Epithelial cell of esophagus (primary cell): ENCODE results near the gene ANLN.

ENCODE experiments used
- DNase-seq: peaks from one replicate; pipeline ENCODE4 v3.0.0; 2010; ENCODE audit warnings: low read depth
- H3K4me3 ChIP-seq: 2 replicates; pipeline ENCODE4 v1.5.1; 2011; ENCODE audit warnings: mild to moderate bottlenecking, low read length, control low read depth
- TF ChIP-seq, protein P1 (sequence below): IDR thresholded peaks from 2 replicates; pipeline ENCODE4 v1.5.1; 2011; ENCODE audit warnings: low read depth, mild to moderate bottlenecking, low read length, control low read depth, inconsistent platforms; ENCODE audit not compliant: insufficient read depth; ENCODE audit errors: missing control alignments

The ANLN gene

GRCh38 chr7:36403452-36403851, 13.8 kb downstream of the ANLN start:
- DNase-seq: no peak
- TF ChIP-seq, protein P1, sequence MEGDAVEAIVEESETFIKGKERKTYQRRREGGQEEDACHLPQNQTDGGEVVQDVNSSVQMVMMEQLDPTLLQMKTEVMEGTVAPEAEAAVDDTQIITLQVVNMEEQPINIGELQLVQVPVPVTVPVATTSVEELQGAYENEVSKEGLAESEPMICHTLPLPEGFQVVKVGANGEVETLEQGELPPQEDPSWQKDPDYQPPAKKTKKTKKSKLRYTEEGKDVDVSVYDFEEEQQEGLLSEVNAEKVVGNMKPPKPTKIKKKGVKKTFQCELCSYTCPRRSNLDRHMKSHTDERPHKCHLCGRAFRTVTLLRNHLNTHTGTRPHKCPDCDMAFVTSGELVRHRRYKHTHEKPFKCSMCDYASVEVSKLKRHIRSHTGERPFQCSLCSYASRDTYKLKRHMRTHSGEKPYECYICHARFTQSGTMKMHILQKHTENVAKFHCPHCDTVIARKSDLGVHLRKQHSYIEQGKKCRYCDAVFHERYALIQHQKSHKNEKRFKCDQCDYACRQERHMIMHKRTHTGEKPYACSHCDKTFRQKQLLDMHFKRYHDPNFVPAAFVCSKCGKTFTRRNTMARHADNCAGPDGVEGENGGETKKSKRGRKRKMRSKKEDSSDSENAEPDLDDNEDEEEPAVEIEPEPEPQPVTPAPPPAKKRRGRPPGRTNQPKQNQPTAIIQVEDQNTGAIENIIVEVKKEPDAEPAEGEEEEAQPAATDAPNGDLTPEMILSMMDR: no peak
- no peak overlapping the region for H3K4me3 ChIP-seq

- peak; percentile 56 for DNase-seq
Observed at GRCh38 chr7:36404639-36405408, 15.2 kb downstream of the ANLN start.

GRCh38 chr7:36405409-36405803, 15.7 kb downstream of the ANLN start:
- TF ChIP-seq, protein P1: no peak
- no peak overlapping the region for H3K4me3 ChIP-seq
- no peak for DNase-seq

More at GRCh38 chr7:36404639-36405408, 15.2 kb downstream of the ANLN start:
- H3K4me3 ChIP-seq: no peak overlapping the region
- TF ChIP-seq, protein P1: no peak

GRCh38 chr7:36406156-36406555, 16.5 kb downstream of the ANLN start:
- H3K4me3 ChIP-seq: no peak overlapping the region
- TF ChIP-seq, protein P1: no peak
- no peak for DNase-seq

- no peak overlapping the region for H3K4me3 ChIP-seq
- TF ChIP-seq, protein P1: no peak
- DNase-seq: no peak
Observed at GRCh38 chr7:36407636-36408550, 18.2 kb downstream of the ANLN start.

GRCh38 chr7:36408589-36408988, 18.9 kb downstream of the ANLN start:
- H3K4me3 ChIP-seq: no peak overlapping the region
- peak; percentile 47 for DNase-seq
- TF ChIP-seq, protein P1: no peak
